Esophagus muscularis mucosa (tissue), 4 donors: ENCODE data around the gene SLC35F3.

Experiments
- EP300 ChIP-seq: sonication (generic); formaldehyde crosslinking; IDR thresholded peaks from one replicate; pipeline ENCODE4 v1.6.1; 2017; ENCODE audit warnings: antibody characterized with exemption
- POLR2A ChIP-seq: fragments of 450-650 bp; IDR thresholded peaks from one replicate; pipeline ENCODE4 v1.6.1; 2017; ENCODE audit warnings: antibody characterized with exemption, moderate library complexity, mild to moderate bottlenecking, low read depth
- POLR2AphosphoS5 ChIP-seq, 2 donors: sonication (generic); formaldehyde crosslinking; IDR thresholded peaks; one replicate each; pipeline ENCODE4 v1.6.1; 2017; ENCODE audit warnings: antibody characterized with exemption in 2 of 2
- TF ChIP-seq, protein P1 (sequence below), 3 experiments: fragments of 200-600 bp in 2 of 3; fragments of 450-650 bp in 1 of 3; sonication (generic) in 2 of 3; IDR thresholded peaks; one replicate each; pipeline ENCODE4 v1.5.1; 2017 to 2019; ENCODE audit warnings: antibody characterized with exemption in 3 of 3, mild to moderate bottlenecking in 2 of 3, moderate library complexity in 1 of 3

- TF ChIP-seq POLR2A (no peak), POLR2AphosphoS5 (IDR thresholded peaks at IDR 0.05) (no peak), EP300 (no peak)
- TF ChIP-seq, protein P1, sequence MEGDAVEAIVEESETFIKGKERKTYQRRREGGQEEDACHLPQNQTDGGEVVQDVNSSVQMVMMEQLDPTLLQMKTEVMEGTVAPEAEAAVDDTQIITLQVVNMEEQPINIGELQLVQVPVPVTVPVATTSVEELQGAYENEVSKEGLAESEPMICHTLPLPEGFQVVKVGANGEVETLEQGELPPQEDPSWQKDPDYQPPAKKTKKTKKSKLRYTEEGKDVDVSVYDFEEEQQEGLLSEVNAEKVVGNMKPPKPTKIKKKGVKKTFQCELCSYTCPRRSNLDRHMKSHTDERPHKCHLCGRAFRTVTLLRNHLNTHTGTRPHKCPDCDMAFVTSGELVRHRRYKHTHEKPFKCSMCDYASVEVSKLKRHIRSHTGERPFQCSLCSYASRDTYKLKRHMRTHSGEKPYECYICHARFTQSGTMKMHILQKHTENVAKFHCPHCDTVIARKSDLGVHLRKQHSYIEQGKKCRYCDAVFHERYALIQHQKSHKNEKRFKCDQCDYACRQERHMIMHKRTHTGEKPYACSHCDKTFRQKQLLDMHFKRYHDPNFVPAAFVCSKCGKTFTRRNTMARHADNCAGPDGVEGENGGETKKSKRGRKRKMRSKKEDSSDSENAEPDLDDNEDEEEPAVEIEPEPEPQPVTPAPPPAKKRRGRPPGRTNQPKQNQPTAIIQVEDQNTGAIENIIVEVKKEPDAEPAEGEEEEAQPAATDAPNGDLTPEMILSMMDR (IDR thresholded peaks at IDR 0.05): no peak
These were observed 418.5 kb downstream of the SLC35F3 start for GRCh38 chr1:234322979-234323378.
